Stimulated activated CD8-positive, alpha-beta memory T cell treated with anti-CD3 and anti-CD28 coated beads, Interleukin-12 subunit alpha, Interleukin-12 subunit beta, amount 100 ng/mL, for 1 hour (primary cell): Measurements from ENCODE around the gene COL2A1.

Experiments used
- DNase-seq: peaks from one replicate; pipeline ENCODE4 v3.0.0-alpha.2; 2020; ENCODE audit warnings: low read depth

COL2A1 gene

GRCh38 chr12:48030173-48030650 is 25.9 kb upstream of the COL2A1 start:
- no peak for DNase-seq

- no peak for DNase-seq
Measured at GRCh38 chr12:48029491-48030172, 25.4 kb upstream of the COL2A1 start.

GRCh38 chr12:48028541-48029431 is 24.5 kb upstream of the COL2A1 start:
- DNase-seq: no peak

GRCh38 chr12:48027183-48028002 is 23.1 kb upstream of the COL2A1 start:
- no peak for DNase-seq

- DNase-seq: no peak
Measured at GRCh38 chr12:48026060-48026827, 22.0 kb upstream of the COL2A1 start.

- DNase-seq: no peak
Measured at GRCh38 chr12:48025281-48025680, 21.0 kb upstream of the COL2A1 start.

- DNase-seq: no peak
Measured at GRCh38 chr12:48024735-48025134, 20.5 kb upstream of the COL2A1 start.

GRCh38 chr12:48023386-48023785 is 19.1 kb upstream of the COL2A1 start:
- no peak for DNase-seq

GRCh38 chr12:48022676-48023385 is 18.6 kb upstream of the COL2A1 start:
- no peak for DNase-seq

GRCh38 chr12:48022180-48022521 is 17.9 kb upstream of the COL2A1 start:
- no peak for DNase-seq

GRCh38 chr12:48021485-48022179 is 17.4 kb upstream of the COL2A1 start:
- no peak for DNase-seq

GRCh38 chr12:48019639-48020265 is 15.5 kb upstream of the COL2A1 start:
- no peak for DNase-seq

- no peak for DNase-seq
Measured at GRCh38 chr12:48018618-48018995, 14.3 kb upstream of the COL2A1 start.

GRCh38 chr12:48017921-48018617 is 13.8 kb upstream of the COL2A1 start:
- no peak for DNase-seq

GRCh38 chr12:48017496-48017895 is 13.2 kb upstream of the COL2A1 start:
- no peak for DNase-seq

- DNase-seq: no peak
Measured at GRCh38 chr12:48016373-48017020, 12.2 kb upstream of the COL2A1 start.

- no peak for DNase-seq
Measured at GRCh38 chr12:48015954-48016353, 11.7 kb upstream of the COL2A1 start.

GRCh38 chr12:48015129-48015528 is 10.9 kb upstream of the COL2A1 start:
- no peak for DNase-seq

- DNase-seq: no peak
Measured at GRCh38 chr12:48013287-48013686, 9.0 kb upstream of the COL2A1 start.
